Peyer's patch (tissue), 4 donors: ENCODE results near the gene TOR2A.

ENCODE experiments used
- CTCF ChIP-seq, 6 experiments: fragments of 450-650 bp in 4 of 6; fragments of 200-600 bp in 2 of 6; sonication (generic) in 1 of 6; IDR thresholded peaks; one replicate each; pipeline ENCODE4 v1.5.1; 2017 to 2019; ENCODE audit warnings: antibody characterized with exemption in 6 of 6, mild to moderate bottlenecking in 3 of 6, moderate library complexity in 1 of 6
- POLR2A ChIP-seq, 2 donors: fragments of 450-650 bp; IDR thresholded peaks; one replicate each; pipeline ENCODE4 v1.5.1; 2017; ENCODE audit warnings: antibody characterized with exemption in 2 of 2, mild to moderate bottlenecking in 2 of 2, moderate library complexity in 2 of 2

GRCh38 chr9:127773981-127774380 lies 38.9 kb upstream of the TOR2A start:
- TF ChIP-seq CTCF (IDR thresholded peaks at IDR 0.05) = no peak
- no peak for TF ChIP-seq POLR2A (IDR thresholded peaks at IDR 0.05)
